NCI-H1417 (cell line): Measurements from ENCODE around the gene BIN1.

ENCODE experiments used
- DNase-seq, 3 experiments: peaks; one replicate each; lab custom pipeline; 2025; lab: John Stamatoyannopoulos, UW

The BIN1 gene, protein sequence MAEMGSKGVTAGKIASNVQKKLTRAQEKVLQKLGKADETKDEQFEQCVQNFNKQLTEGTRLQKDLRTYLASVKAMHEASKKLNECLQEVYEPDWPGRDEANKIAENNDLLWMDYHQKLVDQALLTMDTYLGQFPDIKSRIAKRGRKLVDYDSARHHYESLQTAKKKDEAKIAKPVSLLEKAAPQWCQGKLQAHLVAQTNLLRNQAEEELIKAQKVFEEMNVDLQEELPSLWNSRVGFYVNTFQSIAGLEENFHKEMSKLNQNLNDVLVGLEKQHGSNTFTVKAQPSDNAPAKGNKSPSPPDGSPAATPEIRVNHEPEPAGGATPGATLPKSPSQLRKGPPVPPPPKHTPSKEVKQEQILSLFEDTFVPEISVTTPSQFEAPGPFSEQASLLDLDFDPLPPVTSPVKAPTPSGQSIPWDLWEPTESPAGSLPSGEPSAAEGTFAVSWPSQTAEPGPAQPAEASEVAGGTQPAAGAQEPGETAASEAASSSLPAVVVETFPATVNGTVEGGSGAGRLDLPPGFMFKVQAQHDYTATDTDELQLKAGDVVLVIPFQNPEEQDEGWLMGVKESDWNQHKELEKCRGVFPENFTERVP

GRCh38 chr2:127106991-127107621, at the start of gene BIN1:
TSS of gene BIN1 (minus strand) at chr2:127107154. CDS start at chr2:127106943, 211 bp downstream.
- DNase-seq: peak; percentile 53 to 72 (median 57)

DNA sequence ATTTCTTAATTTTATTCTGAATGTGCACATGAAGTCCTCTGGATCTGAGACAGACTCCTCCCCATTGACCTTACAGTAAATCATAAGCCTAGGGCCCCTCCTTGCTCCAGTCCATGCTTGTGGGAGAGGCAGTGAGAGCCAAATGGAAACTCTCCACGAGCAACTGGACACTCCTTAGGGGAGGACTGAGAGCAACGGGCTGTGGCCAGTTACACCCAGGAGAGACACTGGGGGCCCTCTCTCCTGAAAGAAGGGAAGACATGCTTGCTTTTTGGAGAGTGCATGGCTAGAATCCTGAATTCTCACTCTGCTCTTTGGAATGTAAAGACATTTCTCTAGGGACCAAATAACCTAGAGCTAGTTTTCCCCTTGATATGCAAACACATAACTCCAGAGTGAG, 49.0 kb upstream of the BIN1 start:
- DNase-seq: no peak

DNA sequence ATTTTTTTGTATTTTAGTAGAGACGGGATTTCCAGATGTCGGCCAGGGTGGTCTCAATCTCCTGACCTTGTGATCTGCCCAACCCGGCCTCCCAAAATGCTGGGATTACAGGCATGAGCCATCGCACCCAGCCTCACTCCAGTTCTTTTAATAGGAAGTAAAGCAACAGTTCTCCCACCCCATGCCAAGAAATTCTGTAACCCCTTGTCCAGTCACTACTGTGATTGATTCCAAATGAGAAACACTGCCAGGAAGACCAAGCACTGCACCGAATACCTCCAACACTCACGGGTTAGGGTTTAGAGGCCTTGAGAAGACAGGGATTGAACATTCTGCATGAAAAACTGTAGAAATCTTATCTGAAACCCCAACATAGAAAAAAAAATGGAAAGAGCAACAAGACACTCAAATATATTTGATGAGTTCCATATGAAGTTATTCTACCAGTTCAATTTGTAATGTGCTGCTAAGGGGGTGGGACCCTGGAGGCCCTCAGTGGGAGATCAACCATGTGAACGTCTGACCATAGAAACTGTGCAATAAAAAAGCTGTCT, 48.2 kb upstream of the BIN1 start:
- DNase-seq: no peak

GRCh38 chr2:127154396-127154795, 47.4 kb upstream of the BIN1 start:
- no peak for DNase-seq

DNA sequence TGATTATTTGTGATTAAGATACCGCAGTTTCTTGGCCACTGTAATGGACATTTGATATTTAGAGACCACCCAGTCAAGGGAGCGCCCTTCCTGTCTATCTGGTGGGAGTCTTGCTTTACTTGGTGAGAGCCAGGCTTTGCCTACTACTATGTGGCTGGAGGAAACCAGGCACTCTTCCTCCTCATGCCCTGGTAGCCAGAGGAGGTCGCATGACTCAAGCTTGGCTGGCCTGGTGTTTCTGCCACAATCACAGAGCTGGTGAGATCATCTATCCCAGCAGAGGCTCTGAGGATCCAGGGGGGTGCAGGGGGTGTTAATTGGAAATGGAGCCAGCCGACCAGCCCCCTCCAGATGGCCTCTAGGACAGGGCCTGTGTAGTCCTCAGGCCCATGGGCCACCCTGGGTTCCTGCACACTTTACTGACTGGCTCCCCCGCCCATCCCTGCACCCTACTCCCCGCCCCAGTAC, 46.8 kb upstream of the BIN1 start:
- DNase-seq: no peak

- DNase-seq: no peak
Measured at GRCh38 chr2:127150996-127151395, 44.0 kb upstream of the BIN1 start.

- DNase-seq: no peak
Measured at GRCh38 chr2:127149384-127149783, 42.4 kb upstream of the BIN1 start.

DNA sequence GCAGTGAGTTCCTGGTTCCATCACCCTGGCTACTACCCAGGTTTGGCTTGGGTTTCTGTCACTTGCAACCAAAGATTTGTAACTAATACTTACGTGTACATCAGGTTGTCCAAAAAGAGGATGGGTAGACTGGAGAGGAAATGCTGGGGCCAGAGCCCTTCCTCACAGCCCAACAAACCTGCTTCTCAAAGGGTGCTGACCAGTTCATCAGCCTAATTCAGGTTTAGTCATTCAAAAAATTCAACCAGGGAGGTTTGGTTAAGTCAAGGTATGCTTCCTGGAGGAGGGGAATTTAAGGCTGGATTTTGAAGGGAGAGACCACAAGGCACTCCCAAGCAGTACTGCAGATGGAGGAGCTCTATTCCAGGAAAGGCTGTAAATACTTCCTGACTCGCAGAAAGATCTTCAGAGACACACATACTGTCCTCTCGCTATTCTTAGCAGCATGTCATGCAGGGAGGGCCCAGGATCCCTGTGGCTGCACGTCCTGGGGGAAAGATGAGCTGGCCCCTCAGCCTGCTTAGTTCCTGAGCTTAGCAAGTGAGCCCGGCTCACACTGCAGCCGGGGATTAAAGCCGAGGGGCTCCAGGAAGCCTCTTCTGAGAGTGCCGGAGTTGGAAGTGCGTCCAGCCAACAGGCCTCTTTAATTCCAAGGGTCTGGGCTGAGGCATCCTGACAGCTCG, 40.0 kb upstream of the BIN1 start:
- no peak for DNase-seq

DNA sequence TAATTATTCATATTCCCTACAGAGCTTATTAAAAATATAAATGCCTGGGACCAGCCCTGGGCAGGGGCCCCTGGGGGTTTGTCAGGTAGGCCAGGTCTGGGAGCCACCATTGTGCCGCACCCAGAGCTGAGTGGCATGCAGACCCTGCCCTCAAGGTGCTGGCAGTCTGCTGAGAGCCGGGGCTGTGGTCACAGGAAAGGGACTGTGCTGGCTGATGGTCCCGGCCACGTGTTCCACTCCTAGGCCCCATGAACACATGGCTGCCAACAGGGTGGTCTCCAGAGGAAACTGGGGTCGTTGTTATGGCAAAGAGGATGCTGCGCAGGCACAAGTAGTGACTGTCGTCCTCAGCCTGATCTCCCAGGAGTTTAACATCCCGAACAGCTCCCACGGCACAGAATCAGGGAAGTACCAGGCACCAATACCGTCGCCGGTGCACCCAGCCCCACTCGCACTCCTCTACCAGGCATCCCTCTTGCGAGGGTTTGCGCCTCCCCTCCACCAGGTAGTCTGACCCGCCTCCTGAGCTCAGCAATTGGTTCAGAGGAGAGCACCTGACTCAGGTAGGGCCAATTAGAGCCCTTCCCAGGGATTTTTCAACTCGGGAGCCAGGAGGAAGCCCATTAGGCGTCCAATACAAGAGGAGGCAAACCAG, 39.2 kb upstream of the BIN1 start:
- DNase-seq: no peak

- DNase-seq: no peak
Measured at GRCh38 chr2:127145280-127145895, 38.4 kb upstream of the BIN1 start.

DNA sequence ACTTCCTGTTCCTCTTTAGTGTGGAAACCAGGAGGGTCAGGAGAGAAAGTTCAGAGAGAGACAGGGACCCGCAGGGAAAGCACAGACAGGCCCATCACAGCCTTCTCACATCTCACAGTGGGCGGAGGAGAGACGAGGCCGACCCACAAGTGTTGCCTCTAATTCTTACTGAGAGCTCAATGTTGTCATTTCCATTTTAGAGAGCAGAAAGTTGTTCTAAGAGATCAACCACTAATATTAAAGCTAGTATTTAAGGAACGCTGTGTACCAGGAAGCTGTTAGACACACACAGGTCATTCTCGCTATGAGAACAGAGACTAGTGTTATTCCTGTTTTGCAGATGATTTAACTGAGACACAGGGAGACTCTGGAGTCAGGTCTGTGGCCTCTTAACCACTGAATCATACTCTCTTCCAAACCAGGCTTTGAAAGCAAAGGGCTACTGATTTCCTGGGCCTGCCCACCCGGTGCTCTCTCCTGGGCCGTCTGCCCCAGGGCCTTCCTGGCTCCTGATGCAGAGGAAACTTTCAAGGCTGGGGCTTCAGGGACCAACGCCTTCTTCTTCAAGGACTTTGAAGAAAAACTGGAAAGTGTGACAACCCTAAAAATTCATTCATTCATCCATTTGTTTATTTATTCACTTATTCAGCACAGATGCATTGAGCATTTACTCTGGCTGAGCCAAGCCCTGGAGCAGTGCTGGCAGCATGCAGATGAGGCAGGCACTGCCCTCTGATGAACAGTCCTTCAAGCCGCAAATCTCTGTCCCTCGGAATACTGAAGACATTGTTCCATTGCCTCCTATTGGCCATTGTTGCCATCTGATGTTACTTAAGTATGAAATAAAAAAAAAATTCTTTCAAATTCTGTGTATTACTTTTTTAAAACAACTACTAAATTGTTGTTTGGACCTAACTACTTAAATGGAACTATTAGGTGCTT, 37.2 kb upstream of the BIN1 start:
- DNase-seq: no peak

DNA sequence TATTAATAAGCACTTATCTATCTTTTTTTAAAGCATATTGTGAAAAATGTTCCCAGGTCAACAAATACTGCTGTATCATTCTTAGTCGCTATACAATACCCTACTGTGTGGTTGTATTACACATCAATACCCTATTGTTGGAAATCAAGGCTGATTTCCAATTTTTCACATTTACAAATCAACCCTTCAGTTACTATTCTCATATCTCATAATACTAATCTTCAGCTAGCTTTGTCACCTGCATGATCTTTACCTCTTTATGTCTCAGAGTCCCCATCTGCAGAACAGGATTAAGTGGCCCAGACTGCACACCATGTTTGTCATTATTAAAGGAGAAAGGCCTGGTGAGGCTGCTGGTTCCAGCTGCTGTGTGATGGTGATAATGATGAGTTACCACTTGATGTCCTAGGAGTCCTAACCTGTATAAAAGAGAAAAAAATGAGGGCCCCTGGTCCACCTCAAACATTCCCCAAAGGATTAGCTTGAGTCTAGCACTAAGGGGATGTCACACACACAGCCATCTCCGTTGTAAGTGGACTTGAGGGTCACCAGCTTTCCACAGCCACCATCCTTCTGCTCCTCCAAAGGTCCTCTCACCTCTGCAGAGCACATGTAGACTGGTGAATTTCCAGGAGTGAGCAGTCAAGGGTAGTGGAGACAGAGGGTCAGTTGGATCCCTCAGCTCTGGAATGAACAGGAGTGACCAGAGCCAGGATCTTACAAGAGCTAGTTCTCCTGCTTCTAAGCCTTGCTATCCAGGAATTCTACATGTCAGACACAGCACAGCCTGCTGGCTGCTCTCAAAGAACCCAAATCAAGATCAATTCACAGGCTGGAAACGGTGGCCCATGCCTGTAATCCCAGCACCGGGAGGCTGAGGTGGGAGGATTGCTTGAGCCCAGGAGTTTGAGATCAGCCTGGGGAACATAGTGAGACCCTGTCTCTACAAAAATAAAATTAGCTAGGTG, 36.0 kb upstream of the BIN1 start:
- no peak for DNase-seq

DNA sequence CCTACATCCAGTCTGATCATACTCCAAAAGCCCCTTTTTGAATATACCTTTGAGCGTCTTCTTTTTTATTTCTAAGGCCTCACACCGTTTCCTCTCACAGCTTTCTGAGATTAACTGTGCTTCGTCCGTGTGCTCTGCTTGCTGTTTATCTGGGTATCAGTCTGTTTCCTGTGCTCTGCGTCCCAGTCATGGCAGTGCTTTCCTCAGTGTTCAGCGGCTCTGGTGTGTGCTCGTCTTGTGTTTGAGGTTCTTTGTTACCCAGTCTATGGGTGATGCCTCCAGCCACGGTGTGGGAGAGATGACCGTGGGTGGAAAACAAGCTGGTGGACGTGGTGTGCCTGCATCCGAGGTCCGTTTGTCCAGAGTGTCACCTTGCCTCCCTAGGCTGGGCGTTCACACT, 33.6 kb upstream of the BIN1 start:
- DNase-seq: no peak

- no peak for DNase-seq
Measured at GRCh38 chr2:127139766-127140165, 32.8 kb upstream of the BIN1 start.

DNA sequence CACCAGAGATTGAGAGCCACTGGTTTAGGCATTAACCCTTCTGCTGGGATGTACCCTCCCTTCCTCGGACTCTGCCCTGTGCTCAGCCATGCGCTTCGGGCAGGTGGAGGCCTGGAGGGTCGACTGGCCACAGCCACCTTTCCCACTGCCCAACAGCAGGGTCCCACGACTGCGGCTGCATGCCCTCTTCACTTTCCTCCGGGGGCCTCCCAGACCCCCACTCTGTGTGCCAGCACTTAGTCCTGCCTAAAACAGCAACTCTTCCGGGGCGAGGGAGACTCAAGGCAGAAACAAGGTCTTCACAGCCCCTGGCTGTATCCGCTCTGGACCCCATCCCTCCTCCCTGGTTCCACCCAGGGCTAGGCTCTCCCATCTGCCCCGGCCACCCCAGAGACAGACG, 31.3 kb upstream of the BIN1 start:
- DNase-seq: no peak

- DNase-seq: no peak
Measured at GRCh38 chr2:127137741-127138140, 30.8 kb upstream of the BIN1 start.

GRCh38 chr2:127137225-127137624, 30.3 kb upstream of the BIN1 start:
- DNase-seq: no peak

- no peak for DNase-seq
Measured at GRCh38 chr2:127134833-127135830, 28.2 kb upstream of the BIN1 start.
